Suprapubic skin (tissue), 4 donors: ENCODE results near the gene LRMDA. TPM values are rescaled to one million over a fixed set of nuclear protein-coding genes. Genes with fewer than 3 reads are reported as not detected.

Source experiments
- DNase-seq, 2 donors: peaks; one replicate each; pipeline ENCODE4 v3.0.0-alpha.2; 2019; ENCODE audit warnings: low spot score in 2 of 2
- H3K27ac ChIP-seq: fragments of 200-600 bp; sonication (generic); one replicate; pipeline ENCODE4 v1.5.1; 2019
- H3K27me3 ChIP-seq: fragments of 200-600 bp; sonication (generic); one replicate; pipeline ENCODE4 v1.5.1; 2019
- H3K36me3 ChIP-seq: fragments of 200-600 bp; sonication (generic); one replicate; pipeline ENCODE4 v1.5.1; 2019
- H3K4me1 ChIP-seq: fragments of 200-600 bp; sonication (generic); one replicate; pipeline ENCODE4 v1.5.1; 2019
- H3K4me3 ChIP-seq: fragments of 200-600 bp; sonication (generic); one replicate; pipeline ENCODE4 v1.5.1; 2019; ENCODE audit warnings: mild to moderate bottlenecking
- H3K9me3 ChIP-seq: fragments of 200-600 bp; sonication (generic); one replicate; pipeline ENCODE4 v1.5.1; 2019
- CTCF ChIP-seq, 2 donors: fragments of 200-600 bp in 1 of 2; fragments of 450-650 bp in 1 of 2; sonication (generic) in 1 of 2; IDR thresholded peaks; one replicate each; pipeline ENCODE4 v1.5.1; 2016 to 2019; ENCODE audit warnings: antibody characterized with exemption in 2 of 2, mild to moderate bottlenecking in 1 of 2, moderate library complexity in 1 of 2
- EP300 ChIP-seq: sonication (generic); formaldehyde crosslinking; IDR thresholded peaks from one replicate; pipeline ENCODE4 v1.6.1; 2017; ENCODE audit warnings: antibody characterized with exemption
- POLR2A ChIP-seq, 2 donors: fragments of 450-650 bp; IDR thresholded peaks; one replicate each; pipeline ENCODE4 v1.6.1; 2017; ENCODE audit warnings: antibody characterized with exemption in 2 of 2, mild to moderate bottlenecking in 2 of 2, moderate library complexity in 2 of 2
- POLR2AphosphoS5 ChIP-seq, 3 donors: sonication (generic); formaldehyde crosslinking; IDR thresholded peaks; one replicate each; pipeline ENCODE4 v1.6.1; 2017; ENCODE audit warnings: antibody characterized with exemption in 3 of 3
- WGBS: methylation state at CpG from one replicate; pipeline ENCODE4 v1.1.5; 2018; 5-methylcytosine and 5-hydroxymethylcytosine counted together
- total RNA-seq, 4 donors: library from RNA; depleted of rRNA; stranded (reverse); fragments of >200 nt; gene quantifications; one replicate each; pipeline ENCODE4 v1.1.0, GENCODE V29; 2016

LRMDA gene
- total RNA-seq, 4 donors from 2014 or later: 0.10 to 2.9 (median 1.9) TPM; not detected in 1

DNA sequence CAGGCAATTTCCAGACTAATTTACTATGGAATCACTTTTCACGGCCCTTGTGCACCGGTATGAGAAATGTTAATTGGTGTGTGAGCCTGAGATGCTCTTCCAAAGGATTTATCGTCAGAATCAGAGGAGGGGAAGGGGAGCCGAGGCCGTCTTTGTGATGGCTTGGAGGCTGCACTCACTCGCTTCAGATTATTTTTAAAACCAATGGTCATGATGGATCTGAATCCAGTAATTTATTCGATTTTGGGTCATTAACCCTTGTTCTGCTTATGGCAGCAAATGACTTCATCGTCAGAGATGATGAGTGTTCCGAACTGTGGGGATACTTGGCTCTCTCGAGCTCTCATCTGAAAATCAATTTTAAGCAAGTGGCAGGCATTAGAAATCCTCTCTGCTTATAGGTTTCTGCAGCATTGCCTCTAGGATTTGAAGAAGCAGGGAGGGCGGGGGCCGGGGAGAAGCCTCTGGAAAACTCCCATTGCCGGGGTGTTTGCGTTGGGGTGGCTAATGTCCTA is 576.3 kb downstream of the LRMDA start:
- no peaks in the 10 kb centered on the region for H3K4me1 ChIP-seq
- no peaks in the 10 kb centered on the region for H3K9me3 ChIP-seq
- WGBS: 88% methylated on average over 14 of the region's 14 CpGs
- no peaks in the 10 kb centered on the region for H3K27me3 ChIP-seq
- DNase-seq: no peak
- H3K4me3 ChIP-seq: no peak overlapping the region
- no peak for TF ChIP-seq EP300
- TF ChIP-seq POLR2AphosphoS5 (IDR thresholded peaks at IDR 0.05): no peak
- no peak for TF ChIP-seq CTCF (IDR thresholded peaks at IDR 0.05)
- no peak for TF ChIP-seq POLR2A (IDR thresholded peaks at IDR 0.05)
- no peak overlapping the region for H3K27ac ChIP-seq
- H3K36me3 ChIP-seq: no peaks in the 10 kb centered on the region

DNA sequence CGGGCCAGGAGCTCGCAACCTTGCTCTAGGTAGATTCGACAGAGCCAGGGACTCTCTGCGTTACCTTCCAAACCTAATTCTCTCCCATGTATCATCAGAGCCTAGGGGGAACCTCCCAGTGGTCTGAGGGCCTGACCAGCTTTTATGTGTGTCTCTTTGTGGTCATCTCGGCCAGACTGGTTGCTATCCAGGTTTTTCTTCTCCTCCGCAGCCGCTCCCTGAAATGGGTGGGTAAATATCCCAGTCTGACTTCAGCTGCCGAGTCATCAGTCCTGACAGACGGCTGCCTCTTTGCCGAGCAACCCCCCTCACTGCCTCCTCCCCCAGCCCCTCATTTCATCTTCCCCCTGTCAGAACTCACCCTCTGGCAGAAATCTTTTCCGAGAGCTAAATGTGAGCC is 578.1 kb downstream of the LRMDA start:
- Histone ChIP-seq H3K4me1 (no peaks in the 10 kb centered on the region), H3K4me3 (no peak overlapping the region), H3K9me3 (no peaks in the 10 kb centered on the region), H3K27ac (no peak overlapping the region), H3K36me3 (no peaks in the 10 kb centered on the region), H3K27me3 (no peaks in the 10 kb centered on the region)
- WGBS: 63% methylated on average over 11 of the region's 11 CpGs
- TF ChIP-seq POLR2AphosphoS5 (IDR thresholded peaks at IDR 0.05) (no peak), POLR2A (IDR thresholded peaks at IDR 0.05) (no peak), CTCF (IDR thresholded peaks at IDR 0.05) (no peak), EP300 (no peak)
- no peak for DNase-seq

- H3K27me3 ChIP-seq: no peaks in the 10 kb centered on the region
- DNase-seq: no peak
- 67% methylated on average over 3 of the region's 3 CpGs for WGBS
- no peak for TF ChIP-seq CTCF (IDR thresholded peaks at IDR 0.05)
- TF ChIP-seq EP300: no peak
- TF ChIP-seq POLR2A (IDR thresholded peaks at IDR 0.05): no peak
- no peak for TF ChIP-seq POLR2AphosphoS5 (IDR thresholded peaks at IDR 0.05)
- H3K4me3 ChIP-seq: no peak overlapping the region
- no peaks in the 10 kb centered on the region for H3K9me3 ChIP-seq
- no peaks in the 10 kb centered on the region for H3K36me3 ChIP-seq
- no peaks in the 10 kb centered on the region for H3K4me1 ChIP-seq
- H3K27ac ChIP-seq: no peak overlapping the region
Observed at GRCh38 chr10:76010703-76011102, 579.3 kb downstream of the LRMDA start.

- Histone ChIP-seq H3K9me3 (no peaks in the 10 kb centered on the region), H3K36me3 (no peaks in the 10 kb centered on the region), H3K4me1 (no peaks in the 10 kb centered on the region), H3K4me3 (no peak overlapping the region), H3K27me3 (no peaks in the 10 kb centered on the region), H3K27ac (no peak overlapping the region)
- no peak for DNase-seq
- no peak for TF ChIP-seq CTCF (IDR thresholded peaks at IDR 0.05)
- no peak for TF ChIP-seq POLR2A (IDR thresholded peaks at IDR 0.05)
- TF ChIP-seq EP300: no peak
- no peak for TF ChIP-seq POLR2AphosphoS5 (IDR thresholded peaks at IDR 0.05)
- 68% methylated on average over 7 of the region's 7 CpGs for WGBS
Observed at GRCh38 chr10:76012716-76013327, 581.4 kb downstream of the LRMDA start.

- Histone ChIP-seq H3K27me3 (no peaks in the 10 kb centered on the region), H3K36me3 (no peaks in the 10 kb centered on the region), H3K27ac (no peak overlapping the region), H3K9me3 (no peaks in the 10 kb centered on the region), H3K4me3 (no peak overlapping the region), H3K4me1 (no peaks in the 10 kb centered on the region)
- 51% methylated on average over 5 of the region's 5 CpGs for WGBS
- TF ChIP-seq POLR2A (IDR thresholded peaks at IDR 0.05) (no peak), POLR2AphosphoS5 (IDR thresholded peaks at IDR 0.05) (no peak), CTCF (IDR thresholded peaks at IDR 0.05) (no peak), EP300 (no peak)
- no peak for DNase-seq
Observed at GRCh38 chr10:76015245-76015644, 583.8 kb downstream of the LRMDA start.
